Measurements from ENCODE around the gene ENAH.

DNA sequence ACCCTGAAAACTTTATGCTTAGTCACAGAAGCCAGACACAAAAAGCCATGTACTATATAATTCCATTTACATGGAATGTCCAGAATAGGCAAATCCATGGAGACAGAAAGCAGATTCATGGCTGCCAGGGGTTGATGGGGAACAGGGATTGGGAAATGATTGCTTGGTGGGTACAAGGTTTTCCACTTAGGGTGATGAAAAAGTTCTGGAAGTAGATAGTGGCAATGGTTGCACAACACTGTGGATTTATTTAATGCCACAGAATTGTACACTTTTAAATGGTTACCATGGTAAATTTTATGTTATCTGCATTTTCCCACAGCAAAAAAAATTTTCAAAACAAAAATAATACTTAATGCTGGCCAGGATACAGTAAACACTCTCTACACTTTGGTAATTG is 40.6 kb downstream of the ENAH start:
- TF ChIP-seq EP300 (IDR thresholded peaks at IDR 0.05) (peak in 1 of 2 donors; percentile 15), POLR2A (IDR thresholded peaks at IDR 0.05) (no peak)
